HUES64 (cell line): ENCODE data around the gene DOCK6.
"Not testable (repeated sequence)": the region's sequence is repeated elsewhere in the genome, so short reads cannot be mapped to it uniquely, and the experiment has no call there.

Experiments
- H3K27ac ChIP-seq: 2 replicates; pipeline ENCODE4 v1.7.0; 2013; ENCODE audit warnings: low read depth, low read length, inconsistent platforms
- H3K27me3 ChIP-seq: 2 replicates; pipeline ENCODE4 v1.6.1; 2013; ENCODE audit warnings: mild to moderate bottlenecking, low read length; ENCODE audit not compliant: insufficient read depth
- H3K36me3 ChIP-seq: 2 replicates; pipeline ENCODE4 v1.6.1; 2013; ENCODE audit warnings: mild to moderate bottlenecking, low read length; ENCODE audit not compliant: insufficient read depth
- H3K4me1 ChIP-seq: 2 replicates; pipeline ENCODE4 v1.6.1; 2013; ENCODE audit warnings: mild to moderate bottlenecking, low read length, moderate library complexity; ENCODE audit not compliant: insufficient read depth
- H3K4me3 ChIP-seq: 2 replicates; pipeline ENCODE4 v1.5.1; 2013; ENCODE audit warnings: mild to moderate bottlenecking, low read length, moderate library complexity
- H3K9ac ChIP-seq: 2 replicates; pipeline ENCODE4 v1.6.1; 2013; ENCODE audit warnings: mild to moderate bottlenecking, low read depth, low read length
- H3K9me3 ChIP-seq: 2 replicates; pipeline ENCODE4 v1.6.1; 2013; ENCODE audit warnings: low read depth, low read length; ENCODE audit not compliant: insufficient read depth
- WGBS: fragments of 150-250, 120-280 bp; methylation state at CpG from one replicate; pipeline ENCODE4 v1.1.7; 2013; ENCODE audit warnings: missing lambda C conversion rate; 5-methylcytosine and 5-hydroxymethylcytosine counted together

DOCK6 gene

GRCh38 chr19:11166281-11167142, 95.8 kb downstream of the DOCK6 start:
- Histone ChIP-seq H3K9me3 (no peaks in the 10 kb centered on the region), H3K27ac (no peak overlapping the region), H3K36me3 (peaks cover 46% of the 10 kb centered on the region), H3K9ac (no peak overlapping the region), H3K27me3 (no peaks in the 10 kb centered on the region), H3K4me1 (no peaks in the 10 kb centered on the region), H3K4me3 (no peak overlapping the region)
- WGBS: 90% methylated on average over 26 of the region's 26 CpGs

GRCh38 chr19:11165486-11166030, 96.8 kb downstream of the DOCK6 start:
- H3K9ac ChIP-seq: no peak overlapping the region
- H3K4me3 ChIP-seq: no peak overlapping the region
- H3K27ac ChIP-seq: no peak overlapping the region
- H3K4me1 ChIP-seq: no peaks in the 10 kb centered on the region
- 96% methylated on average over 11 of the region's 13 CpGs for WGBS
- H3K36me3 ChIP-seq: peaks cover 38% of the 10 kb centered on the region
- no peaks in the 10 kb centered on the region for H3K27me3 ChIP-seq
- H3K9me3 ChIP-seq: no peaks in the 10 kb centered on the region

GRCh38 chr19:11164879-11165406, 97.4 kb downstream of the DOCK6 start:
- Histone ChIP-seq H3K9me3 (no peaks in the 10 kb centered on the region), H3K9ac (no peak overlapping the region), H3K27me3 (no peaks in the 10 kb centered on the region), H3K4me1 (no peaks in the 10 kb centered on the region), H3K27ac (no peak overlapping the region), H3K4me3 (no peak overlapping the region), H3K36me3 (peaks cover 32% of the 10 kb centered on the region)
- WGBS: 91% methylated on average over 17 of the region's 17 CpGs

GRCh38 chr19:11164296-11164695, 98.0 kb downstream of the DOCK6 start:
- Histone ChIP-seq H3K27ac (no peak overlapping the region), H3K9me3 (no peaks in the 10 kb centered on the region), H3K4me1 (no peaks in the 10 kb centered on the region), H3K36me3 (peaks cover 27% of the 10 kb centered on the region), H3K9ac (no peak overlapping the region), H3K4me3 (no peak overlapping the region), H3K27me3 (no peaks in the 10 kb centered on the region)
- WGBS: 94% methylated on average over 10 of the region's 11 CpGs

- WGBS: 100% methylated on average over 2 of the region's 2 CpGs
- H3K36me3 ChIP-seq, H3K9ac ChIP-seq, H3K4me3 ChIP-seq, H3K9me3 ChIP-seq, H3K27ac ChIP-seq, H3K27me3 ChIP-seq, H3K4me1 ChIP-seq: not testable (repeated sequence)
Observed at GRCh38 chr19:11160440-11160768, 101.9 kb downstream of the DOCK6 start.

GRCh38 chr19:11159598-11160439, 102.5 kb downstream of the DOCK6 start:
- Histone ChIP-seq H3K4me1 (no peaks in the 10 kb centered on the region), H3K4me3 (no peak overlapping the region), H3K36me3 (no peaks in the 10 kb centered on the region), H3K9ac (no peak overlapping the region), H3K27ac (no peak overlapping the region), H3K9me3 (no peaks in the 10 kb centered on the region), H3K27me3 (no peaks in the 10 kb centered on the region)
- WGBS: 90% methylated on average over 15 of the region's 16 CpGs

GRCh38 chr19:11155373-11156120, 106.8 kb downstream of the DOCK6 start, which contains the start of gene SPC24:
SPC24 (minus strand) TSS chr19:11155782; CDS start chr19:11155776, 6 bp downstream.
- Histone ChIP-seq H3K4me3 (peak within 1 kb of the TSS; percentile 86), H3K36me3 (peaks cover 10% of the 10 kb centered on the region; the same call in 1 of the 2 replicates), H3K9ac (peak within 1 kb of the TSS; percentile 85), H3K9me3 (no peaks in the 10 kb centered on the region), H3K27me3 (no peaks in the 10 kb centered on the region), H3K4me1 (no peaks in the 10 kb centered on the region), H3K27ac (peak within 1 kb of the TSS; percentile 68)
- under 1% methylated on average over 50 of the region's 50 CpGs for WGBS

GRCh38 chr19:11154683-11155047, 107.7 kb downstream of the DOCK6 start:
- no peak overlapping the region for H3K27ac ChIP-seq

GRCh38 chr19:11152318-11153062, 109.8 kb downstream of the DOCK6 start:
- Histone ChIP-seq H3K9me3 (no peaks in the 10 kb centered on the region), H3K36me3 (peaks cover 28% of the 10 kb centered on the region), H3K27me3 (no peaks in the 10 kb centered on the region), H3K4me1 (no peaks in the 10 kb centered on the region), H3K27ac (no peak overlapping the region), H3K4me3 (no peak overlapping the region), H3K9ac (no peak overlapping the region)
- 95% methylated on average over 11 of the region's 11 CpGs for WGBS

More at GRCh38 chr19:11154683-11155047, 107.7 kb downstream of the DOCK6 start:
- Histone ChIP-seq H3K36me3 (peaks cover 13% of the 10 kb centered on the region; the same call in 1 of the 2 replicates), H3K27me3 (no peaks in the 10 kb centered on the region), H3K9me3 (no peaks in the 10 kb centered on the region), H3K4me1 (no peaks in the 10 kb centered on the region), H3K9ac (peak overlapping the region; percentile 85; the same call in 1 of the 2 replicates), H3K4me3 (peak overlapping the region; percentile 86)
- 57% methylated on average over 6 of the region's 6 CpGs for WGBS

GRCh38 chr19:11151181-11151580, 111.1 kb downstream of the DOCK6 start:
- H3K9me3 ChIP-seq: no peaks in the 10 kb centered on the region
- no peaks in the 10 kb centered on the region for H3K27me3 ChIP-seq
- no peak overlapping the region for H3K4me3 ChIP-seq
- H3K9ac ChIP-seq: no peak overlapping the region
- peaks cover 36% of the 10 kb centered on the region for H3K36me3 ChIP-seq
- H3K27ac ChIP-seq: no peak overlapping the region
- WGBS: 97% methylated on average over 7 of the region's 7 CpGs
- H3K4me1 ChIP-seq: no peaks in the 10 kb centered on the region
